ENCODE results near the gene UCKL1.
"Not testable (repeated sequence)": the region's sequence is repeated elsewhere in the genome, so short reads cannot be mapped to it uniquely, and the experiment has no call there.

The UCKL1 gene

GRCh38 chr20:63971960-63972311 lies 15.7 kb upstream of the UCKL1 start:
- H3K27ac ChIP-seq (ENCODE audit: low read depth, low read length); H3K36me3 ChIP-seq (ENCODE audit: control insufficient read depth in 1 of 2, insufficient read depth in 2 of 2, low read length in 2 of 2); H3K9ac ChIP-seq (ENCODE audit: low read depth in 1 of 2, low read length in 2 of 2); H3K9me3 ChIP-seq (ENCODE audit: control insufficient read depth in 1 of 2, low read length in 2 of 2); H3K27me3 ChIP-seq (ENCODE audit: control insufficient read depth in 1 of 2, insufficient read depth in 2 of 2, low read length in 2 of 2); H3K4me3 ChIP-seq (ENCODE audit: low read depth in 1 of 2, low read length in 2 of 2): not testable (repeated sequence)
- H3K4me1 ChIP-seq (ENCODE audit: control insufficient read depth in 1 of 2, insufficient read depth in 2 of 2, low read length in 2 of 2) = peaks cover 8 to 17% of the 10 kb centered on the region in 2 donors

GRCh38 chr20:63970714-63971431 lies 14.7 kb upstream of the UCKL1 start:
- Histone ChIP-seq H3K36me3 (ENCODE audit: control insufficient read depth in 1 of 2, insufficient read depth in 2 of 2, low read length in 2 of 2) (peaks cover 0 to 5% of the 10 kb centered on the region in 2 donors), H3K9ac (ENCODE audit: low read depth in 1 of 2, low read length in 2 of 2) (no peak overlapping the region), H3K4me1 (ENCODE audit: control insufficient read depth in 1 of 2, insufficient read depth in 2 of 2, low read length in 2 of 2) (peaks cover 8 to 17% of the 10 kb centered on the region in 2 donors), H3K4me3 (ENCODE audit: low read depth in 1 of 2, low read length in 2 of 2) (no peak overlapping the region), H3K9me3 (ENCODE audit: control insufficient read depth in 1 of 2, low read length in 2 of 2) (peaks cover 0 to 6% of the 10 kb centered on the region in 2 donors), H3K27ac (ENCODE audit: low read depth, low read length) (no peak overlapping the region), H3K27me3 (ENCODE audit: control insufficient read depth in 1 of 2, insufficient read depth in 2 of 2, low read length in 2 of 2) (no peaks in the 10 kb centered on the region)

GRCh38 chr20:63969838-63970713 lies 13.9 kb upstream of the UCKL1 start, which contains the start of gene ZNF512B:
Gene ZNF512B (minus strand): TSS chr20:63969930. CDS start chr20:63967950, 1,980 bp downstream.
- Histone ChIP-seq H3K4me1 (ENCODE audit: control insufficient read depth in 1 of 2, insufficient read depth in 2 of 2, low read length in 2 of 2) (peaks cover 8 to 17% of the 10 kb centered on the region in 2 donors), H3K36me3 (ENCODE audit: control insufficient read depth in 1 of 2, insufficient read depth in 2 of 2, low read length in 2 of 2) (peaks cover 0 to 5% of the 10 kb centered on the region in 2 donors), H3K27me3 (ENCODE audit: control insufficient read depth in 1 of 2, insufficient read depth in 2 of 2, low read length in 2 of 2) (no peaks in the 10 kb centered on the region), H3K9me3 (ENCODE audit: control insufficient read depth in 1 of 2, low read length in 2 of 2) (peaks cover 0 to 6% of the 10 kb centered on the region in 2 donors), H3K9ac (ENCODE audit: low read depth in 1 of 2, low read length in 2 of 2) (peak within 1 kb of the TSS; percentile 54 to 68), H3K27ac (ENCODE audit: low read depth, low read length) (no peak within 1 kb of the TSS), H3K4me3 (ENCODE audit: low read depth in 1 of 2, low read length in 2 of 2) (peak within 1 kb of the TSS; percentile 61 to 67)

GRCh38 chr20:63968928-63969760 lies 12.9 kb upstream of the UCKL1 start:
- Histone ChIP-seq H3K27me3 (ENCODE audit: control insufficient read depth in 1 of 2, insufficient read depth in 2 of 2, low read length in 2 of 2) (no peaks in the 10 kb centered on the region), H3K27ac (ENCODE audit: low read depth, low read length) (no peak overlapping the region), H3K36me3 (ENCODE audit: control insufficient read depth in 1 of 2, insufficient read depth in 2 of 2, low read length in 2 of 2) (peaks cover 0 to 5% of the 10 kb centered on the region in 2 donors), H3K4me3 (ENCODE audit: low read depth in 1 of 2, low read length in 2 of 2) (peak overlapping the region; percentile 61 to 67), H3K9ac (ENCODE audit: low read depth in 1 of 2, low read length in 2 of 2) (peak overlapping the region; percentile 54 to 68), H3K4me1 (ENCODE audit: control insufficient read depth in 1 of 2, insufficient read depth in 2 of 2, low read length in 2 of 2) (peaks cover 8 to 17% of the 10 kb centered on the region in 2 donors), H3K9me3 (ENCODE audit: control insufficient read depth in 1 of 2, low read length in 2 of 2) (peaks cover 0 to 6% of the 10 kb centered on the region in 2 donors)

- Histone ChIP-seq H3K27ac (ENCODE audit: low read depth, low read length) (no peak overlapping the region), H3K9me3 (ENCODE audit: control insufficient read depth in 1 of 2, low read length in 2 of 2) (peaks cover 0 to 6% of the 10 kb centered on the region in 2 donors), H3K4me1 (ENCODE audit: control insufficient read depth in 1 of 2, insufficient read depth in 2 of 2, low read length in 2 of 2) (peaks cover 8 to 13% of the 10 kb centered on the region in 2 donors), H3K27me3 (ENCODE audit: control insufficient read depth in 1 of 2, insufficient read depth in 2 of 2, low read length in 2 of 2) (no peaks in the 10 kb centered on the region), H3K36me3 (ENCODE audit: control insufficient read depth in 1 of 2, insufficient read depth in 2 of 2, low read length in 2 of 2) (peaks cover 0 to 8% of the 10 kb centered on the region in 2 donors), H3K9ac (ENCODE audit: low read depth in 1 of 2, low read length in 2 of 2) (peak overlapping the region; percentile 54 to 68), H3K4me3 (ENCODE audit: low read depth in 1 of 2, low read length in 2 of 2) (peak overlapping the region; percentile 61 to 67)
Measured at GRCh38 chr20:63968136-63968927, 12.1 kb upstream of the UCKL1 start.

GRCh38 chr20:63967330-63968135 lies 11.3 kb upstream of the UCKL1 start:
- peaks cover 8 to 13% of the 10 kb centered on the region in 2 donors for H3K4me1 ChIP-seq (ENCODE audit: control insufficient read depth in 1 of 2, insufficient read depth in 2 of 2, low read length in 2 of 2)
- H3K36me3 ChIP-seq (ENCODE audit: control insufficient read depth in 1 of 2, insufficient read depth in 2 of 2, low read length in 2 of 2) = peaks cover 0 to 14% of the 10 kb centered on the region in 2 donors
- H3K27ac ChIP-seq (ENCODE audit: low read depth, low read length) = no peak overlapping the region
- no peaks in the 10 kb centered on the region for H3K27me3 ChIP-seq (ENCODE audit: control insufficient read depth in 1 of 2, insufficient read depth in 2 of 2, low read length in 2 of 2)
- no peak overlapping the region for H3K9ac ChIP-seq (ENCODE audit: low read depth in 1 of 2, low read length in 2 of 2)
- H3K9me3 ChIP-seq (ENCODE audit: control insufficient read depth in 1 of 2, low read length in 2 of 2) = peaks cover 0 to 6% of the 10 kb centered on the region in 2 donors
- no peak overlapping the region for H3K4me3 ChIP-seq (ENCODE audit: low read depth in 1 of 2, low read length in 2 of 2)

- Histone ChIP-seq H3K4me1 (ENCODE audit: control insufficient read depth in 1 of 2, insufficient read depth in 2 of 2, low read length in 2 of 2) (peaks cover 8 to 13% of the 10 kb centered on the region in 2 donors), H3K36me3 (ENCODE audit: control insufficient read depth in 1 of 2, insufficient read depth in 2 of 2, low read length in 2 of 2) (peaks cover 0 to 19% of the 10 kb centered on the region in 2 donors), H3K27ac (ENCODE audit: low read depth, low read length) (no peak overlapping the region), H3K9me3 (ENCODE audit: control insufficient read depth in 1 of 2, low read length in 2 of 2) (peaks cover 0 to 6% of the 10 kb centered on the region in 2 donors), H3K4me3 (ENCODE audit: low read depth in 1 of 2, low read length in 2 of 2) (no peak overlapping the region), H3K9ac (ENCODE audit: low read depth in 1 of 2, low read length in 2 of 2) (no peak overlapping the region), H3K27me3 (ENCODE audit: control insufficient read depth in 1 of 2, insufficient read depth in 2 of 2, low read length in 2 of 2) (no peaks in the 10 kb centered on the region)
Measured at GRCh38 chr20:63966944-63967322, 10.7 kb upstream of the UCKL1 start.

- no peak overlapping the region for H3K9ac ChIP-seq (ENCODE audit: low read depth in 1 of 2, low read length in 2 of 2)
- no peak overlapping the region for H3K4me3 ChIP-seq (ENCODE audit: low read depth in 1 of 2, low read length in 2 of 2)
- H3K9me3 ChIP-seq (ENCODE audit: control insufficient read depth in 1 of 2, low read length in 2 of 2) = peaks cover 0 to 6% of the 10 kb centered on the region in 2 donors
- H3K27me3 ChIP-seq (ENCODE audit: control insufficient read depth in 1 of 2, insufficient read depth in 2 of 2, low read length in 2 of 2) = no peaks in the 10 kb centered on the region
- H3K27ac ChIP-seq (ENCODE audit: low read depth, low read length) = no peak overlapping the region
- peaks cover 8 to 13% of the 10 kb centered on the region in 2 donors for H3K4me1 ChIP-seq (ENCODE audit: control insufficient read depth in 1 of 2, insufficient read depth in 2 of 2, low read length in 2 of 2)
- H3K36me3 ChIP-seq (ENCODE audit: control insufficient read depth in 1 of 2, insufficient read depth in 2 of 2, low read length in 2 of 2) = peaks cover 0 to 24% of the 10 kb centered on the region in 2 donors
Measured at GRCh38 chr20:63966172-63966943, 10.1 kb upstream of the UCKL1 start.

Measured in duodenal mucosa (tissue), 2 donors.